ENCODE data around the gene CLDN18.

GRCh38 chr3:138046955-138047354, 37.0 kb downstream of the CLDN18 start:
- no peak for TF ChIP-seq POLR2AphosphoS5 (IDR thresholded peaks at IDR 0.05; ENCODE audit: borderline replicate concordance, low read depth, low read length)
- no peak for TF ChIP-seq EZH2 (IDR thresholded peaks at IDR 0.05)
